22Rv1 (cell line): Measurements from ENCODE around the gene BMERB1.

ENCODE experiments used
- CTCF ChIP-seq: fragments of 450-650 bp; IDR thresholded peaks from 2 replicates; pipeline ENCODE4 v1.5.1; 2017; ENCODE audit warnings: mild to moderate bottlenecking
- ZFX ChIP-seq: fragments of 450-650 bp; IDR thresholded peaks from 2 replicates; pipeline ENCODE4 v1.6.1; 2017; ENCODE audit warnings: antibody characterized with exemption, borderline replicate concordance

DNA sequence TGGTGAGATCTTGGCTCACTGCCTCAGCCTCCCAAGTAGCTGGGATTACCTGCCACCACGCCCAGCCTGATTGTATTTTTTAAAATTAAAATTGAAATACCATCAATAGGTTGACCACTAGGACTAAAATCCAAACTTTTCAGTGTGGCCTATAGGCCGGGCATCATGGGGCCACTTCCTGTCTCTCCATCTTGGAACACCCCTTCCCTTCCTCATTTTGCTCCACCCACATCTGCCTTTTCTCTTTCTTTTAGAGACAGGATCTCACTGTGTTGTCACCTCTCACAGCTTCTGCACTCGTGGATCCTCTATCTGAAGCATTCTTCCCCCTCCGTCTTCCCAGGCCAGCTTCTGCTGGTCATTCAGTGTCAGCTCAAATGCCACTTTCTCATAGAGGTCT, 57.0 kb downstream of the BMERB1 start:
- TF ChIP-seq CTCF (no peak), ZFX (no peak)
